Measurements from ENCODE around the gene CFDP1. TPM values are rescaled to one million over a fixed set of nuclear protein-coding genes. Genes with fewer than 3 reads are reported as not detected.

Gene CFDP1
- polyA plus RNA-seq, 3 donors, result 12.9 to 23.2 (median 19.0) TPM

GRCh38 chr16:75315539-75316306 lies 117.6 kb downstream of the CFDP1 start:
- no peak for TF ChIP-seq CTCF (IDR thresholded peaks at IDR 0.05)
- no peaks in the 10 kb centered on the region for H3K79me2 ChIP-seq (ENCODE audit: insufficient read depth, low read length)
- H3K36me3 ChIP-seq (replicated peaks in 1 of 2; ENCODE audit: control insufficient read depth in 1 of 2, insufficient read depth in 2 of 2, low read length in 2 of 2), result peaks cover 0 to 7% of the 10 kb centered on the region in 2 donors
- Mint-ChIP-seq H3K4me1 (peaks cover 18% of the 10 kb centered on the region), H3K4me3 (peak overlapping the region in 1 of 2 donors; percentile 43), H3K27ac (no peak overlapping the region), H3K27me3 (ENCODE audit: low read depth in 3 of 3) (peaks cover 65 to 91% (median 82%) of the 10 kb centered on the region in 3 donors), H3K9me3 (peaks cover 0 to 8% (median 3%) of the 10 kb centered on the region in 7 donors), H3K36me3 (peaks cover 51 to 58% of the 10 kb centered on the region in 2 donors)
- 100% methylated on average over 1 of the region's 6 CpGs for WGBS (ENCODE audit: insufficient coverage)
- H3K27me3 ChIP-seq (ENCODE audit: control insufficient read depth in 2 of 2, insufficient read depth in 2 of 2, low read length in 2 of 2), result peaks cover 50 to 93% of the 10 kb centered on the region in 2 donors
- H3K4me3 ChIP-seq (replicated peaks in 1 of 3; ENCODE audit: low read depth in 2 of 3, low read length in 3 of 3), result no peak overlapping the region
- H3K4me1 ChIP-seq (ENCODE audit: control insufficient read depth in 1 of 2, insufficient read depth in 2 of 2, low read length in 2 of 2), result peaks cover 0 to 5% of the 10 kb centered on the region in 2 donors
- no peak overlapping the region for H3K27ac ChIP-seq (ENCODE audit: low read depth in 1 of 2, low read length in 2 of 2)
- no peak overlapping the region for H3K9ac ChIP-seq (ENCODE audit: insufficient read depth, low read length, poor library complexity, severe bottlenecking)
- H2AFZ ChIP-seq (ENCODE audit: insufficient read depth, low read depth, low read length, poor library complexity, severe bottlenecking), result no peak overlapping the region
- peaks cover 17% of the 10 kb centered on the region for H4K20me1 ChIP-seq (ENCODE audit: insufficient read depth, low read length)
- no peak overlapping the region for H3K4me2 ChIP-seq (replicated peaks; ENCODE audit: extremely low read depth, low read length, poor library complexity, severe bottlenecking)
- intact Hi-C loops (cut with micrococcal nuclease), result no loop called here
- H3K9me3 ChIP-seq (replicated peaks in 1 of 2; ENCODE audit: control insufficient read depth in 1 of 2, insufficient read depth in 1 of 2, low read length in 2 of 2), result no peaks in the 10 kb centered on the region
- no peak for DNase-seq

- Histone ChIP-seq H3K4me2 (replicated peaks; ENCODE audit: extremely low read depth, low read length, poor library complexity, severe bottlenecking) (no peak overlapping the region), H3K27me3 (ENCODE audit: control insufficient read depth in 2 of 2, insufficient read depth in 2 of 2, low read length in 2 of 2) (peaks cover 45 to 90% of the 10 kb centered on the region in 2 donors), H3K4me3 (replicated peaks in 1 of 3; ENCODE audit: low read depth in 2 of 3, low read length in 3 of 3) (no peak overlapping the region), H3K9me3 (replicated peaks in 1 of 2; ENCODE audit: control insufficient read depth in 1 of 2, insufficient read depth in 1 of 2, low read length in 2 of 2) (no peaks in the 10 kb centered on the region), H3K27ac (ENCODE audit: low read depth in 1 of 2, low read length in 2 of 2) (no peak overlapping the region), H3K4me1 (ENCODE audit: control insufficient read depth in 1 of 2, insufficient read depth in 2 of 2, low read length in 2 of 2) (peaks cover 0 to 5% of the 10 kb centered on the region in 2 donors), H3K36me3 (replicated peaks in 1 of 2; ENCODE audit: control insufficient read depth in 1 of 2, insufficient read depth in 2 of 2, low read length in 2 of 2) (peaks cover 0 to 7% of the 10 kb centered on the region in 2 donors), H3K9ac (ENCODE audit: insufficient read depth, low read length, poor library complexity, severe bottlenecking) (no peak overlapping the region), H2AFZ (ENCODE audit: insufficient read depth, low read depth, low read length, poor library complexity, severe bottlenecking) (no peak overlapping the region), H3K79me2 (ENCODE audit: insufficient read depth, low read length) (no peaks in the 10 kb centered on the region), H4K20me1 (ENCODE audit: insufficient read depth, low read length) (peaks cover 10% of the 10 kb centered on the region)
- H3K36me3 Mint-ChIP-seq, result peaks cover 52 to 63% of the 10 kb centered on the region in 2 donors
- TF ChIP-seq CTCF (IDR thresholded peaks at IDR 0.05), result no peak
- no peak overlapping the region for H3K27ac Mint-ChIP-seq
- WGBS (ENCODE audit: insufficient coverage), result 90% methylated on average over 2 of the region's 4 CpGs
- H3K27me3 Mint-ChIP-seq (ENCODE audit: low read depth in 3 of 3), result peaks cover 55 to 91% (median 78%) of the 10 kb centered on the region in 3 donors
- DNase-seq, result no peak
- intact Hi-C loops (cut with micrococcal nuclease), result no loop called here
- peaks cover 0 to 3% (median 0%) of the 10 kb centered on the region in 7 donors for H3K9me3 Mint-ChIP-seq
- peak overlapping the region in 1 of 2 donors; percentile 24 for H3K4me3 Mint-ChIP-seq
- H3K4me1 Mint-ChIP-seq, result peaks cover 8% of the 10 kb centered on the region
Observed at GRCh38 chr16:75312875-75313274, 120.4 kb downstream of the CFDP1 start.

All from CD14-positive monocyte (primary cell).